GM21390 (cell line): ENCODE measurements around the gene ARSH.
"Not testable (repeated sequence)": the region's sequence is repeated elsewhere in the genome, so short reads cannot be mapped to it uniquely, and the experiment has no call there.

Experiments used
- ATAC-seq: cut with Tn5 transposase; IDR thresholded peaks from one replicate; pipeline ENCODE4 v1.9.1; 2021; ENCODE audit not compliant: unreplicated experiment

The ARSH gene

GRCh38 chrX:3037218-3037617, 30.9 kb downstream of the ARSH start:
- ATAC-seq = no peak

GRCh38 chrX:3044196-3044595, 37.9 kb downstream of the ARSH start:
- no peak for ATAC-seq

GRCh38 chrX:3044671-3045070, 38.3 kb downstream of the ARSH start:
- no peak for ATAC-seq

GRCh38 chrX:3046253-3047240, 40.2 kb downstream of the ARSH start:
- ATAC-seq = no peak

GRCh38 chrX:3050523-3051175, 44.3 kb downstream of the ARSH start:
- not testable (repeated sequence) for ATAC-seq

- no peak for ATAC-seq
Measured at GRCh38 chrX:3052860-3053259, 46.5 kb downstream of the ARSH start.

GRCh38 chrX:3066555-3066954, 60.2 kb downstream of the ARSH start:
- no peak for ATAC-seq

GRCh38 chrX:3075959-3076358, 69.6 kb downstream of the ARSH start:
- ATAC-seq = no peak

GRCh38 chrX:3076416-3076991, 70.2 kb downstream of the ARSH start:
- ATAC-seq = no peak
